PC-3 (cell line): Measurements from ENCODE around the gene DPM2. TPM values are rescaled to one million over a fixed set of nuclear protein-coding genes. Genes with fewer than 3 reads are reported as not detected.
A peak's percentile ranks its signal among the peaks of the same experiment; 100 is the strongest.

Source experiments
- ATAC-seq: fragments of 200-7000 bp; cut with Tn5 transposase; 2 replicates; pipeline ENCODE4 v1.9.1; 2020; ENCODE audit warnings: mild to moderate bottlenecking, moderate library complexity
- Bru-seq: library from RNA; stranded (reverse); fragments of 400-500 nt; gene quantifications from one replicate; lab custom pipeline; 2021; lab: Mats Ljungman, UMichigan
- BruChase-seq, 2 experiments: library from RNA; stranded (reverse); fragments of 400-500 nt; gene quantifications; one replicate each; lab custom pipeline; 2021; lab: Mats Ljungman, UMichigan
- BruUV-seq: library from RNA; stranded (reverse); fragments of 400-500 nt; replicated peaks from 2 replicates; lab custom pipeline; 2021; lab: Mats Ljungman, UMichigan
- CTCF ChIA-PET: fragments of 300-600 bp; sonication (Branson Sonifier 250); formaldehyde crosslinking; loops from one replicate; lab custom pipeline; 2022; ENCODE audit warnings: antibody characterized with exemption; lab: Charles Lee
- POLR2A ChIA-PET: fragments of 300-600 bp; sonication (Branson Sonifier 250); formaldehyde crosslinking; loops from one replicate; lab custom pipeline; 2022; ENCODE audit warnings: antibody characterized with exemption; ENCODE audit not compliant: unreplicated experiment; lab: Charles Lee
- DNase-seq: peaks from one replicate; pipeline ENCODE4 v3.0.0-alpha.2; 2015
- H2AFZ ChIP-seq: fragments of 300-600 bp; sonication (generic); 2 replicates; pipeline ENCODE4 v1.6.0; 2016; ENCODE audit warnings: antibody characterized with exemption, low read length
- H3F3A ChIP-seq: fragments of 300-600 bp; sonication (generic); one replicate; pipeline ENCODE4 v1.6.0; 2017; ENCODE audit warnings: antibody characterized with exemption, low read length, control low read depth, mild to moderate bottlenecking; ENCODE audit not compliant: unreplicated experiment
- H3K27ac ChIP-seq: fragments of 300-600 bp; sonication (generic); 2 replicates; pipeline ENCODE4 v1.5.1; 2016; ENCODE audit warnings: mild to moderate bottlenecking, low read length
- H3K27me3 ChIP-seq: fragments of 300-600 bp; sonication (generic); 2 replicates; pipeline ENCODE4 v1.6.1; 2016; ENCODE audit warnings: low read length, mixed read lengths
- H3K36me3 ChIP-seq: fragments of 300-600 bp; sonication (generic); 2 replicates; pipeline ENCODE4 v1.6.1; 2016; ENCODE audit warnings: low read depth, mixed run types, low read length, mixed read lengths
- H3K4me1 ChIP-seq: fragments of 300-600 bp; sonication (generic); 2 replicates; pipeline ENCODE4 v1.5.1; 2016; ENCODE audit warnings: low read length; ENCODE audit not compliant: insufficient read depth
- H3K4me2 ChIP-seq: fragments of 300-600 bp; sonication (generic); 2 replicates; pipeline ENCODE4 v1.6.0; 2016; ENCODE audit warnings: low read length
- H3K4me3 ChIP-seq: fragments of 300-600 bp; sonication (generic); 2 replicates; pipeline ENCODE4 v1.5.1; 2016; ENCODE audit warnings: mild to moderate bottlenecking, low read length, mixed read lengths
- H3K79me2 ChIP-seq: fragments of 300-600 bp; sonication (generic); 2 replicates; pipeline ENCODE4 v1.6.1; 2017; ENCODE audit warnings: low read length, mixed read lengths
- H3K9ac ChIP-seq: fragments of 300-600 bp; sonication (generic); 2 replicates; pipeline ENCODE4 v1.6.0; 2016; ENCODE audit warnings: mild to moderate bottlenecking, low read length
- H3K9me2 ChIP-seq: fragments of 300-600 bp; sonication (generic); replicated peaks from 2 replicates; pipeline ENCODE4 v1.6.1; 2016; ENCODE audit warnings: mixed run types, low read length, mixed read lengths
- H3K9me3 ChIP-seq: fragments of 300-600 bp; sonication (generic); 2 replicates; pipeline ENCODE4 v1.6.1; 2016; ENCODE audit warnings: low read length, mixed read lengths
- H4K20me1 ChIP-seq: fragments of 300-600 bp; sonication (generic); 2 replicates; pipeline ENCODE4 v1.6.1; 2016; ENCODE audit warnings: low read length, mixed read lengths
- CTCF ChIP-seq: fragments of 300-600 bp; sonication (generic); conservative IDR thresholded peaks from 2 replicates; pipeline ENCODE4 v1.5.1; 2017; ENCODE audit warnings: antibody characterized with exemption, low read depth, mild to moderate bottlenecking, low read length
- EZH2 ChIP-seq: fragments of 300-600 bp; sonication (generic); IDR thresholded peaks from one replicate; pipeline ENCODE4 v1.6.1; 2017; ENCODE audit warnings: antibody characterized with exemption, mild to moderate bottlenecking, low read length; ENCODE audit not compliant: unreplicated experiment
- EZH2phosphoT487 ChIP-seq: fragments of 300-600 bp; sonication (generic); IDR thresholded peaks from 2 replicates; pipeline ENCODE4 v1.6.1; 2018; ENCODE audit warnings: mild to moderate bottlenecking, antibody characterized with exemption, low read length, borderline replicate concordance
- intact Hi-C: fragments of 100-400 bp; cut with micrococcal nuclease; formaldehyde crosslinking; loops from 2 replicates; pipeline ENCODE4 v1.9.0; 2023
- long read RNA-seq: library from polyadenylated mRNA; unstranded; transcript quantifications from one replicate; pipeline ENCODE4 v2.0.0, GENCODE V29; 2021; ENCODE audit not compliant: unreplicated experiment
- total RNA-seq: library from RNA; depleted of rRNA; stranded (reverse); fragments of >200 nt; gene quantifications from 2 replicates; pipeline ENCODE4 v1.2.3, GENCODE V29; 2014; rRNA removed

The DPM2 gene
- 32.0 and 33.0 TPM in 2 replicates for total RNA-seq
- percentile 74 among the genes with signal in this experiment for Bru-seq, nascent RNA
- percentile 90 among the genes with signal in this experiment for BruChase-seq, experiment 1, labeled RNA remaining after a 6-hour chase
- percentile 83 among the genes with signal in this experiment for BruChase-seq, experiment 2, labeled RNA remaining after a 2-hour chase
- long read RNA-seq, transcript DPM2-201 (4 exons, 1,542 nt) = major isoform, 44 of 89 reads
- long read RNA-seq, transcript DPM2-205 (3 exons, 1,662 nt) = minor isoform, 22 of 89 reads
- long read RNA-seq, transcript DPM2-203 (3 exons, 928 nt) = minor isoform, 6 of 89 reads
- long read RNA-seq, partial matches to known transcripts = 10 of 89 reads
- long read RNA-seq, other reads (novel, unspliced or antisense) = 7 of 89 reads

GRCh38 chr9:127937388-127938297 lies at the start of gene DPM2:
Gene DPM2, minus strand, starts transcription at chr9:127937854. Its CDS starts 34 bp downstream, at chr9:127937820.
- Histone ChIP-seq H3K79me2 (peaks cover 31% of the 10 kb centered on the region), H3K9ac (peak within 1 kb of the TSS; percentile 88), H4K20me1 (no peaks in the 10 kb centered on the region), H3K9me2 (no peaks in the 10 kb centered on the region), H3K27me3 (no peaks in the 10 kb centered on the region), H3K4me3 (peak within 1 kb of the TSS; percentile 93), H3K36me3 (no peaks in the 10 kb centered on the region), H3K9me3 (no peaks in the 10 kb centered on the region), H3K4me2 (peak within 1 kb of the TSS; percentile 99), H3F3A (no peaks in the 10 kb centered on the region), H2AFZ (peak within 1 kb of the TSS; percentile 74), H3K27ac (no peak within 1 kb of the TSS), H3K4me1 (peaks cover 20% of the 10 kb centered on the region; the same call in 1 of the 2 replicates)
- TF ChIP-seq CTCF (no peak), EZH2phosphoT487 (no peak), EZH2 (no peak)
- POLR2A ChIA-PET = no interaction called here
- intact Hi-C loops = no loop called here
- BruUV-seq = TSS peak; percentile 60
- peak; percentile 79 for DNase-seq
- CTCF ChIA-PET = no interaction called here
- peak; percentile 93 for ATAC-seq

GRCh38 chr9:127987103-127987614 lies 49.5 kb upstream of the DPM2 start:
- Histone ChIP-seq H3K27me3 (no peaks in the 10 kb centered on the region), H3K9ac (peak overlapping the region; percentile 34), H3F3A (no peaks in the 10 kb centered on the region), H3K4me2 (peak overlapping the region; percentile 39), H3K4me1 (peaks cover 19% of the 10 kb centered on the region), H3K27ac (peak overlapping the region; percentile 93), H3K9me3 (no peaks in the 10 kb centered on the region), H3K79me2 (no peaks in the 10 kb centered on the region), H2AFZ (peak overlapping the region; percentile 54), H3K9me2 (no peaks in the 10 kb centered on the region), H3K4me3 (no peak overlapping the region; the same call in 1 of the 2 replicates), H4K20me1 (no peaks in the 10 kb centered on the region), H3K36me3 (no peaks in the 10 kb centered on the region)
- no TSS peak for BruUV-seq
- CTCF ChIA-PET = no interaction called here
- intact Hi-C loops = no loop called here
- ATAC-seq (peak; percentile 96), DNase-seq (peak; percentile 91)
- POLR2A ChIA-PET = interaction anchor here (0.5 to 0.6 kb wide), 2 partner anchors 15 to 925 kb away, joined by 3 to 6 read pairs; no protein-coding TSS in a partner anchor
- TF ChIP-seq EZH2phosphoT487 = no peak
- no peak for TF ChIP-seq CTCF
- TF ChIP-seq EZH2 = no peak
